Measurements from ENCODE around the gene SPACA4. TPM values are rescaled to one million over a fixed set of nuclear protein-coding genes. Genes with fewer than 3 reads are reported as not detected.

Gene SPACA4
- total and polyA plus RNA-seq, 9 of the 15 experiments (the other 6 are each of a cell fraction or from before 2014, with no cell fraction given) = not detected

DNA sequence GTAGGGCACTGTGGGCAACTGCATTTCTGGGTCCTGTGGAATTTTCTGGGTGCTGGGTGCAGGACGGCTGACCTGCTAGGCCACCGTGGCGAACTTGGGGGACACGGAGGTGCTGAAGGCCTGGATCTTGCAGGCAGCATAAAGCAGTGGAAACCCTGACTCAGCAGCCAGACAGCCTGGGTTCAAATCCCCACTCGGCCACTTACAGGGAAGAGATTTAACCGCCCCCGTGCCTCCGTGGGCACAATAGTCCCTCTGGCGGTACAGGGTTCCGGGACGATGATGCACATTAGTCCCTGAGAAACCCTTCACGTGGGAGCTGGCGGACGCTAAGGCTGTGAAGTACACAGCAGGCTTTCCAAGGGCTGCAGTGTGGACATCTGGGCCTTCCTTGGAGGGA, 5.3 kb downstream of the SPACA4 start:
- H3K9me3 ChIP-seq (replicated peaks; ENCODE audit: control insufficient read depth, insufficient read depth, low read depth, low read length) = no peaks in the 10 kb centered on the region
- DNase-seq (ENCODE audit: extremely low read depth in 1 of 4, low spot score in 3 of 4) = no peak
- H3K27ac ChIP-seq (ENCODE audit: extremely low read depth, low read depth, low read length) = no peak overlapping the region
- H3K4me1 ChIP-seq (replicated peaks in 1 of 2; ENCODE audit: control insufficient read depth in 2 of 2, insufficient read depth in 2 of 2, low read length in 2 of 2) = peaks cover 12 to 60% of the 10 kb centered on the region in 2 experiments; a peak in 4 of 5 replicates
- no peak overlapping the region for H3K4me3 ChIP-seq
- FAIRE-seq = no peak
- H3K27me3 ChIP-seq (ENCODE audit: control insufficient read depth in 2 of 2, insufficient read depth in 2 of 2, low read length in 2 of 2) = no peaks in the 10 kb centered on the region
- BruUV-seq (replicated peaks) = no TSS peak
- no peak overlapping the region for H2AFZ ChIP-seq (ENCODE audit: low read depth, low read length)
- POLR2A ChIA-PET = interaction anchor here (0.6 to 1.3 kb wide), 3 partner anchors 12 to 37 kb away, joined by 3 to 4 read pairs (median 3); no protein-coding TSS in a partner anchor
- no peak for TF ChIP-seq MYC (IDR thresholded peaks at IDR 0.05; ENCODE audit: low read depth, low read length)
- TF ChIP-seq MYC (CRISPR knock-in tag; IDR thresholded peaks at IDR 0.05; ENCODE audit: borderline replicate concordance, low read depth) = no peak
- TF ChIP-seq U2AF2 (optimal IDR thresholded peaks at IDR 0.05; ENCODE audit: low read depth, low read length) = no peak
- 0 out of 2 replicates have a peak, but pooled peaks have one; percentile 26 for TF ChIP-seq MAFG (tag; conservative IDR thresholded peaks at IDR 0.05)
- TF ChIP-seq HNRNPLL (IDR thresholded peaks at IDR 0.05; ENCODE audit: low read depth, low read length, poor library complexity, severe bottlenecking) = no peak
- TF ChIP-seq XRCC5 (IDR thresholded peaks at IDR 0.05; ENCODE audit: low read depth, low read length) = no peak
- TF ChIP-seq ELF2 (CRISPR knock-in tag; IDR thresholded peaks at IDR 0.05) = no peak
- no peak for TF ChIP-seq RBM17 (IDR thresholded peaks at IDR 0.05; ENCODE audit: borderline replicate concordance, low read depth, low read length)
- no peak for TF ChIP-seq ZBTB17 (CRISPR knock-in tag; IDR thresholded peaks at IDR 0.05)
- no peak for TF ChIP-seq ZNF395 (CRISPR knock-in tag; IDR thresholded peaks at IDR 0.05)
- no peak for TF ChIP-seq POLR2A (conservative IDR thresholded peaks at IDR 0.05)
- TF ChIP-seq, protein P1, sequence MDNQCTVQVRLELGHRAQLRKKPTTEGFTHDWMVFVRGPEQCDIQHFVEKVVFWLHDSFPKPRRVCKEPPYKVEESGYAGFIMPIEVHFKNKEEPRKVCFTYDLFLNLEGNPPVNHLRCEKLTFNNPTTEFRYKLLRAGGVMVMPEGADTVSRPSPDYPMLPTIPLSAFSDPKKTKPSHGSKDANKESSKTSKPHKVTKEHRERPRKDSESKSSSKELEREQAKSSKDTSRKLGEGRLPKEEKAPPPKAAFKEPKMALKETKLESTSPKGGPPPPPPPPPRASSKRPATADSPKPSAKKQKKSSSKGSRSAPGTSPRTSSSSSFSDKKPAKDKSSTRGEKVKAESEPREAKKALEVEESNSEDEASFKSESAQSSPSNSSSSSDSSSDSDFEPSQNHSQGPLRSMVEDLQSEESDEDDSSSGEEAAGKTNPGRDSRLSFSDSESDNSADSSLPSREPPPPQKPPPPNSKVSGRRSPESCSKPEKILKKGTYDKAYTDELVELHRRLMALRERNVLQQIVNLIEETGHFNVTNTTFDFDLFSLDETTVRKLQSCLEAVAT (IDR thresholded peaks at IDR 0.05) = no peak
- TF ChIP-seq C11orf30 (IDR thresholded peaks at IDR 0.05; ENCODE audit: low read depth) = peak; percentile 57; the same call in 1 of the 2 replicates
- no peak for TF ChIP-seq STAG1 (CRISPR knock-in tag; IDR thresholded peaks at IDR 0.05; ENCODE audit: borderline replicate concordance)
- no peak for TF ChIP-seq PHTF2 (CRISPR knock-in tag; IDR thresholded peaks at IDR 0.05)
- no peak for TF ChIP-seq PTRF (tag; IDR thresholded peaks at IDR 0.05)
- no peak for TF ChIP-seq KAT7 (CRISPR knock-in tag; IDR thresholded peaks at IDR 0.05; ENCODE audit: borderline replicate concordance)
- peak; percentile 78 for TF ChIP-seq ZNF316 (IDR thresholded peaks at IDR 0.05)
- no peak for TF ChIP-seq MEF2D (tag; conservative IDR thresholded peaks at IDR 0.05; ENCODE audit: low read depth)
- no peak overlapping the region for H3K4me2 ChIP-seq (ENCODE audit: insufficient read depth, low read length)
- peaks cover 13% of the 10 kb centered on the region for H3K79me2 ChIP-seq (ENCODE audit: control insufficient read depth, insufficient read depth, low read length)
- peaks cover 22% of the 10 kb centered on the region; the same call in 2 of the 3 replicates for H3K36me3 ChIP-seq (ENCODE audit: control insufficient read depth, insufficient read depth, low read length)
- intact Hi-C loops (cut with micrococcal nuclease) = no loop called here
- ATAC-seq = no peak
- in situ Hi-C loops (cut with MboI) = no loop called here
- CTCF ChIA-PET (ENCODE audit: low intra/inter-chr PET ratio) = no interaction called here
- WGBS (ENCODE audit: insufficient coverage, low coverage, missing lambda C conversion rate) = 50% methylated on average over 14 of the region's 14 CpGs
- H3K9me1 ChIP-seq (ENCODE audit: control insufficient read depth, insufficient read depth, low read length) = peaks cover under 1% of the 10 kb centered on the region
- peaks cover 21% of the 10 kb centered on the region for H4K20me1 ChIP-seq (replicated peaks; ENCODE audit: control insufficient read depth, insufficient read depth, low read length)
- 0 out of 4 replicates have a peak overlapping the region, but pooled peaks of 1 of the 2 experiments have one; percentile 14 for H3K9ac ChIP-seq (ENCODE audit: insufficient read depth in 1 of 2, low read depth in 2 of 2, low read length in 2 of 2)
